ENCODE measurements around the gene RPP25L.

The RPP25L gene

GRCh38 chr9:34570809-34571480, 41.0 kb downstream of the RPP25L start:
- no peak overlapping the region for H3K27ac ChIP-seq (ENCODE audit: low read depth in 2 of 2, low read length in 2 of 2)
- no peaks in the 10 kb centered on the region for H3K36me3 ChIP-seq (ENCODE audit: control insufficient read depth in 2 of 2, insufficient read depth in 2 of 2, low read length in 2 of 2)
- H3K9ac ChIP-seq (ENCODE audit: low read depth in 1 of 2, low read length in 2 of 2): no peak overlapping the region
- H3K9me3 ChIP-seq (ENCODE audit: control insufficient read depth in 2 of 2, low read length in 2 of 2): no peaks in the 10 kb centered on the region
- no peak overlapping the region for H3K4me3 ChIP-seq (ENCODE audit: low read length in 2 of 2)
- H3K4me1 ChIP-seq (ENCODE audit: control insufficient read depth in 2 of 2, insufficient read depth in 2 of 2, low read length in 2 of 2): peaks cover 18 to 31% of the 10 kb centered on the region in 2 donors
- peaks cover 0 to 3% of the 10 kb centered on the region in 2 donors for H3K27me3 ChIP-seq (ENCODE audit: control insufficient read depth in 2 of 2, insufficient read depth in 2 of 2, low read length in 2 of 2)

- Histone ChIP-seq H3K4me3 (ENCODE audit: low read length in 2 of 2) (no peak overlapping the region), H3K27me3 (ENCODE audit: control insufficient read depth in 2 of 2, insufficient read depth in 2 of 2, low read length in 2 of 2) (peaks cover 0 to 3% of the 10 kb centered on the region in 2 donors), H3K9ac (ENCODE audit: low read depth in 1 of 2, low read length in 2 of 2) (no peak overlapping the region), H3K27ac (ENCODE audit: low read depth in 2 of 2, low read length in 2 of 2) (no peak overlapping the region), H3K9me3 (ENCODE audit: control insufficient read depth in 2 of 2, low read length in 2 of 2) (no peaks in the 10 kb centered on the region), H3K36me3 (ENCODE audit: control insufficient read depth in 2 of 2, insufficient read depth in 2 of 2, low read length in 2 of 2) (no peaks in the 10 kb centered on the region), H3K4me1 (ENCODE audit: control insufficient read depth in 2 of 2, insufficient read depth in 2 of 2, low read length in 2 of 2) (peaks cover 14 to 28% of the 10 kb centered on the region in 2 donors)
These were observed 41.5 kb downstream of the RPP25L start for GRCh38 chr9:34570376-34570775.

- no peak overlapping the region for H3K9ac ChIP-seq (ENCODE audit: low read depth in 1 of 2, low read length in 2 of 2)
- H3K36me3 ChIP-seq (ENCODE audit: control insufficient read depth in 2 of 2, insufficient read depth in 2 of 2, low read length in 2 of 2): no peaks in the 10 kb centered on the region
- peaks cover 14 to 28% of the 10 kb centered on the region in 2 donors for H3K4me1 ChIP-seq (ENCODE audit: control insufficient read depth in 2 of 2, insufficient read depth in 2 of 2, low read length in 2 of 2)
- no peaks in the 10 kb centered on the region for H3K9me3 ChIP-seq (ENCODE audit: control insufficient read depth in 2 of 2, low read length in 2 of 2)
- H3K27me3 ChIP-seq (ENCODE audit: control insufficient read depth in 2 of 2, insufficient read depth in 2 of 2, low read length in 2 of 2): peaks cover 0 to 3% of the 10 kb centered on the region in 2 donors
- no peak overlapping the region for H3K27ac ChIP-seq (ENCODE audit: low read depth in 2 of 2, low read length in 2 of 2)
- H3K4me3 ChIP-seq (ENCODE audit: low read length in 2 of 2): no peak overlapping the region
These were observed 43.1 kb downstream of the RPP25L start for GRCh38 chr9:34568774-34569173.

- Histone ChIP-seq H3K27ac (ENCODE audit: low read depth in 2 of 2, low read length in 2 of 2) (no peak overlapping the region), H3K27me3 (ENCODE audit: control insufficient read depth in 2 of 2, insufficient read depth in 2 of 2, low read length in 2 of 2) (peaks cover 0 to 3% of the 10 kb centered on the region in 2 donors), H3K4me1 (ENCODE audit: control insufficient read depth in 2 of 2, insufficient read depth in 2 of 2, low read length in 2 of 2) (peaks cover 14 to 27% of the 10 kb centered on the region in 2 donors), H3K36me3 (ENCODE audit: control insufficient read depth in 2 of 2, insufficient read depth in 2 of 2, low read length in 2 of 2) (no peaks in the 10 kb centered on the region), H3K4me3 (ENCODE audit: low read length in 2 of 2) (no peak overlapping the region), H3K9me3 (ENCODE audit: control insufficient read depth in 2 of 2, low read length in 2 of 2) (no peaks in the 10 kb centered on the region), H3K9ac (ENCODE audit: low read depth in 1 of 2, low read length in 2 of 2) (no peak overlapping the region)
These were observed 43.8 kb downstream of the RPP25L start for GRCh38 chr9:34568133-34568532.

- Histone ChIP-seq H3K36me3 (ENCODE audit: control insufficient read depth in 2 of 2, insufficient read depth in 2 of 2, low read length in 2 of 2) (no peaks in the 10 kb centered on the region), H3K4me1 (ENCODE audit: control insufficient read depth in 2 of 2, insufficient read depth in 2 of 2, low read length in 2 of 2) (peaks cover 11 to 17% of the 10 kb centered on the region in 2 donors), H3K27ac (ENCODE audit: low read depth in 2 of 2, low read length in 2 of 2) (no peak overlapping the region), H3K9me3 (ENCODE audit: control insufficient read depth in 2 of 2, low read length in 2 of 2) (no peaks in the 10 kb centered on the region), H3K27me3 (ENCODE audit: control insufficient read depth in 2 of 2, insufficient read depth in 2 of 2, low read length in 2 of 2) (peaks cover 0 to 3% of the 10 kb centered on the region in 2 donors), H3K4me3 (ENCODE audit: low read length in 2 of 2) (no peak overlapping the region), H3K9ac (ENCODE audit: low read depth in 1 of 2, low read length in 2 of 2) (no peak overlapping the region)
These were observed 44.9 kb downstream of the RPP25L start for GRCh38 chr9:34566972-34567371.

GRCh38 chr9:34566322-34566721, 45.6 kb downstream of the RPP25L start:
- Histone ChIP-seq H3K36me3 (ENCODE audit: control insufficient read depth in 2 of 2, insufficient read depth in 2 of 2, low read length in 2 of 2) (no peaks in the 10 kb centered on the region), H3K27ac (ENCODE audit: low read depth in 2 of 2, low read length in 2 of 2) (no peak overlapping the region), H3K9ac (ENCODE audit: low read depth in 1 of 2, low read length in 2 of 2) (no peak overlapping the region), H3K9me3 (ENCODE audit: control insufficient read depth in 2 of 2, low read length in 2 of 2) (no peaks in the 10 kb centered on the region), H3K4me1 (ENCODE audit: control insufficient read depth in 2 of 2, insufficient read depth in 2 of 2, low read length in 2 of 2) (peaks cover 6 to 10% of the 10 kb centered on the region in 2 donors), H3K4me3 (ENCODE audit: low read length in 2 of 2) (no peak overlapping the region), H3K27me3 (ENCODE audit: control insufficient read depth in 2 of 2, insufficient read depth in 2 of 2, low read length in 2 of 2) (peaks cover 0 to 3% of the 10 kb centered on the region in 2 donors)

GRCh38 chr9:34565856-34566255, 46.0 kb downstream of the RPP25L start:
- no peaks in the 10 kb centered on the region for H3K36me3 ChIP-seq (ENCODE audit: control insufficient read depth in 2 of 2, insufficient read depth in 2 of 2, low read length in 2 of 2)
- H3K4me1 ChIP-seq (ENCODE audit: control insufficient read depth in 2 of 2, insufficient read depth in 2 of 2, low read length in 2 of 2): peaks cover 2 to 6% of the 10 kb centered on the region in 2 donors

GRCh38 chr9:34564617-34565016, 47.3 kb downstream of the RPP25L start:
- Histone ChIP-seq H3K4me1 (ENCODE audit: control insufficient read depth in 2 of 2, insufficient read depth in 2 of 2, low read length in 2 of 2) (peaks cover 6 to 11% of the 10 kb centered on the region in 2 donors), H3K4me3 (ENCODE audit: low read length in 2 of 2) (no peak overlapping the region), H3K9ac (ENCODE audit: low read depth in 1 of 2, low read length in 2 of 2) (no peak overlapping the region), H3K27me3 (ENCODE audit: control insufficient read depth in 2 of 2, insufficient read depth in 2 of 2, low read length in 2 of 2) (peaks cover 2 to 3% of the 10 kb centered on the region in 2 donors), H3K36me3 (ENCODE audit: control insufficient read depth in 2 of 2, insufficient read depth in 2 of 2, low read length in 2 of 2) (no peaks in the 10 kb centered on the region), H3K9me3 (ENCODE audit: control insufficient read depth in 2 of 2, low read length in 2 of 2) (no peaks in the 10 kb centered on the region), H3K27ac (ENCODE audit: low read depth in 2 of 2, low read length in 2 of 2) (no peak overlapping the region)

More at GRCh38 chr9:34565856-34566255, 46.0 kb downstream of the RPP25L start:
- Histone ChIP-seq H3K9ac (ENCODE audit: low read depth in 1 of 2, low read length in 2 of 2) (no peak overlapping the region), H3K4me3 (ENCODE audit: low read length in 2 of 2) (no peak overlapping the region), H3K27me3 (ENCODE audit: control insufficient read depth in 2 of 2, insufficient read depth in 2 of 2, low read length in 2 of 2) (peaks cover 0 to 3% of the 10 kb centered on the region in 2 donors), H3K9me3 (ENCODE audit: control insufficient read depth in 2 of 2, low read length in 2 of 2) (no peaks in the 10 kb centered on the region), H3K27ac (ENCODE audit: low read depth in 2 of 2, low read length in 2 of 2) (no peak overlapping the region)

- H3K27ac ChIP-seq (ENCODE audit: low read depth in 2 of 2, low read length in 2 of 2): no peak overlapping the region
- no peaks in the 10 kb centered on the region for H3K36me3 ChIP-seq (ENCODE audit: control insufficient read depth in 2 of 2, insufficient read depth in 2 of 2, low read length in 2 of 2)
- H3K4me3 ChIP-seq (ENCODE audit: low read length in 2 of 2): no peak overlapping the region
- H3K27me3 ChIP-seq (ENCODE audit: control insufficient read depth in 2 of 2, insufficient read depth in 2 of 2, low read length in 2 of 2): peaks cover 4 to 8% of the 10 kb centered on the region in 2 donors
- no peak overlapping the region for H3K9ac ChIP-seq (ENCODE audit: low read depth in 1 of 2, low read length in 2 of 2)
- H3K4me1 ChIP-seq (ENCODE audit: control insufficient read depth in 2 of 2, insufficient read depth in 2 of 2, low read length in 2 of 2): peaks cover 6 to 11% of the 10 kb centered on the region in 2 donors
- no peaks in the 10 kb centered on the region for H3K9me3 ChIP-seq (ENCODE audit: control insufficient read depth in 2 of 2, low read length in 2 of 2)
These were observed 48.6 kb downstream of the RPP25L start for GRCh38 chr9:34563262-34563661.

- H3K36me3 ChIP-seq (ENCODE audit: control insufficient read depth in 2 of 2, insufficient read depth in 2 of 2, low read length in 2 of 2): no peaks in the 10 kb centered on the region
- H3K9ac ChIP-seq (ENCODE audit: low read depth in 1 of 2, low read length in 2 of 2): no peak overlapping the region
- peaks cover 6 to 11% of the 10 kb centered on the region in 2 donors for H3K4me1 ChIP-seq (ENCODE audit: control insufficient read depth in 2 of 2, insufficient read depth in 2 of 2, low read length in 2 of 2)
- H3K4me3 ChIP-seq (ENCODE audit: low read length in 2 of 2): no peak overlapping the region
- H3K9me3 ChIP-seq (ENCODE audit: control insufficient read depth in 2 of 2, low read length in 2 of 2): no peaks in the 10 kb centered on the region
- H3K27me3 ChIP-seq (ENCODE audit: control insufficient read depth in 2 of 2, insufficient read depth in 2 of 2, low read length in 2 of 2): peaks cover 7 to 9% of the 10 kb centered on the region in 2 donors
- H3K27ac ChIP-seq (ENCODE audit: low read depth in 2 of 2, low read length in 2 of 2): no peak overlapping the region
These were observed 49.7 kb downstream of the RPP25L start for GRCh38 chr9:34562135-34562745.

All from mucosa of rectum (tissue), 2 donors.